GM12872 (cell line): ENCODE results near the gene TTF2.

Experiments
- CTCF ChIP-seq: IDR thresholded peaks from 3 replicates; pipeline ENCODE4 v1.5.1; 2011; ENCODE audit warnings: low read depth, mild to moderate bottlenecking, low read length, moderate library complexity; ENCODE audit not compliant: insufficient read depth

TTF2 gene

GRCh38 chr1:117045644-117046043 lies 14.5 kb upstream of the TTF2 start:
- no peak for TF ChIP-seq CTCF

GRCh38 chr1:117046781-117047180 lies 13.3 kb upstream of the TTF2 start:
- TF ChIP-seq CTCF = no peak

- no peak for TF ChIP-seq CTCF
Measured at GRCh38 chr1:117047271-117047670, 12.9 kb upstream of the TTF2 start.

GRCh38 chr1:117049857-117050256 lies 10.3 kb upstream of the TTF2 start:
- no peak for TF ChIP-seq CTCF

GRCh38 chr1:117051224-117052064 lies 8.7 kb upstream of the TTF2 start:
- no peak for TF ChIP-seq CTCF

- TF ChIP-seq CTCF = no peak
Measured at GRCh38 chr1:117054068-117054467, 6.1 kb upstream of the TTF2 start.

GRCh38 chr1:117058810-117059209 lies 1.3 kb upstream of the TTF2 start:
- TF ChIP-seq CTCF = no peak
